CD4-positive, CD25-positive, alpha-beta regulatory T cell (primary cell): Measurements from ENCODE around the gene DHRS7C. TPM values are rescaled to one million over a fixed set of nuclear protein-coding genes. Genes with fewer than 3 reads are reported as not detected.

Experiments
- ATAC-seq, 2 donors: fragments of 150-1000 bp; cut with Tn5 transposase; one replicate each; pipeline ENCODE4 v1.10.0; 2021; ENCODE audit warnings: low read depth in 2 of 2, moderate number of reproducible peaks in 2 of 2, moderate library complexity in 1 of 2
- DNase-seq, 3 donors: peaks; one replicate each; pipeline versions ENCODE4 v3.0.0 to v3.0.0-alpha.2; 2012 to 2022; ENCODE audit warnings: mixed read lengths in 1 of 3
- H3K27ac ChIP-seq: one replicate; pipeline ENCODE4 v1.7.0; 2013; ENCODE audit warnings: mild to moderate bottlenecking, low read length; ENCODE audit not compliant: insufficient read depth, poor library complexity, severe bottlenecking
- H3K27me3 ChIP-seq: one replicate; pipeline ENCODE4 v1.7.0; 2013; ENCODE audit warnings: low read length; ENCODE audit not compliant: control insufficient read depth, insufficient read depth
- H3K36me3 ChIP-seq: one replicate; pipeline ENCODE4 v1.7.0; 2013; ENCODE audit warnings: mild to moderate bottlenecking, low read length, moderate library complexity; ENCODE audit not compliant: control insufficient read depth, insufficient read depth
- H3K4me1 ChIP-seq: 2 replicates; pipeline ENCODE4 v1.7.0; 2013; ENCODE audit warnings: mild to moderate bottlenecking, low read length; ENCODE audit not compliant: insufficient read depth, control insufficient read depth, poor library complexity, severe bottlenecking
- H3K4me3 ChIP-seq: one replicate; pipeline ENCODE4 v1.7.0; 2013; ENCODE audit warnings: low read depth, mild to moderate bottlenecking, low read length, moderate library complexity
- H3K9me3 ChIP-seq, 2 experiments: 1 replicate in 1 of 2; 2 replicates in 1 of 2; pipeline ENCODE4 v1.7.0; 2013; ENCODE audit warnings: low read length in 2 of 2, mild to moderate bottlenecking in 1 of 2, moderate library complexity in 1 of 2; ENCODE audit not compliant: control insufficient read depth in 2 of 2
- H3K27ac Mint-ChIP-seq, 3 donors: one replicate each; pipeline ENCODE4 v1.8.0; 2020 to 2022; ENCODE audit warnings: mild to moderate bottlenecking in 3 of 3, mixed read lengths in 3 of 3, moderate library complexity in 2 of 3
- H3K27me3 Mint-ChIP-seq: one replicate; pipeline ENCODE4 v1.8.0; 2022; ENCODE audit warnings: mild to moderate bottlenecking, mixed read lengths
- H3K36me3 Mint-ChIP-seq: one replicate; pipeline ENCODE4 v1.8.0; 2020; ENCODE audit warnings: mixed read lengths
- H3K4me1 Mint-ChIP-seq, 4 donors: one replicate each; pipeline ENCODE4 v1.8.0; 2020 to 2022; ENCODE audit warnings: mixed read lengths in 4 of 4, mild to moderate bottlenecking in 1 of 4
- H3K4me3 Mint-ChIP-seq, 4 donors: one replicate each; pipeline ENCODE4 v1.8.0; 2020 to 2022; ENCODE audit warnings: mild to moderate bottlenecking in 4 of 4, mixed read lengths in 4 of 4, moderate library complexity in 3 of 4
- H3K9me3 Mint-ChIP-seq, 7 donors: one replicate each; pipeline ENCODE4 v1.8.0; 2020 to 2022; ENCODE audit warnings: mixed read lengths in 7 of 7, mild to moderate bottlenecking in 3 of 7, moderate library complexity in 2 of 7
- polyA plus RNA-seq, 4 donors: library from polyadenylated mRNA; unstranded; fragments of 300-500 nt; fragmentation: Illumina TruSeq; gene quantifications; one replicate each; pipeline ENCODE4 v1.2.3, GENCODE V29; 2021
- total RNA-seq: library from RNA; stranded (reverse); gene quantifications from one replicate; pipeline ENCODE4 v1.2.3, GENCODE V29; 2022

DHRS7C gene
- total and polyA plus RNA-seq, 5 donors from 2014 or later, result not detected

DNA sequence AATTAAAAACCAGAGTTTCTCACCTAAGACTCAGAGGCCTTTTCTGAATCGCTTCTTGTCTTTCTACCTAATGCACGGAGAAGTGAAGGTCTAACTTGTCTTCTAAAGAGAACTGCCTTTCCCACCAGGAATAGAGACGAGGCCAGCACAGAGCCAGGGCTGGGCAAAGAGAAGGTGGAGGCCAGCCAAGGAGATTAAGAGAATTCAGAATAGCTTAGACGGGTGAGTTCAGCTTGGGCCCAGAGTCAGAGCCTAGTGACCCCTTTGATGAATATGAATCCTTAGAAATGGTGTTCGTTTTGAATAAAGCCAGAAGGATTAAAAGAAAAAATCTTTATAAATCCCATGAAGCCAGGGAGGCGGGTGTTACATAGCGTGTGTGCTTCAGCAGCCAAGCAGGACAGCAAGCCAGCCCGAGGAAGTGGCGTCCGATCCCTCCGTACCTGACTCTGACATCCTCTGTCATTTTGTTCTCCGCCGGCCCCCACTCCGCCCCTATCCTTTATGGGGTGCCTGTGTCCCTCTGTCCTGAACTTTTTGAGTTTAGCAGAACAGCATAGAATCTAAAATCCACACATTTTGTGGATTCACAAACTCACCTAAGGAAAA, 23.0 kb upstream of the DHRS7C start:
- ATAC-seq (no peak), DNase-seq (no peak)
- no peak overlapping the region for H3K27ac Mint-ChIP-seq
- H3K27me3 Mint-ChIP-seq, result no peaks in the 10 kb centered on the region
- no peaks in the 10 kb centered on the region for H3K27me3 ChIP-seq
- H3K36me3 ChIP-seq, result no peaks in the 10 kb centered on the region
- H3K9me3 ChIP-seq, result no peaks in the 10 kb centered on the region
- H3K27ac ChIP-seq, result no peak overlapping the region
- no peaks in the 10 kb centered on the region for H3K36me3 Mint-ChIP-seq
- H3K9me3 Mint-ChIP-seq, result peaks cover 0 to 2% (median 0%) of the 10 kb centered on the region in 7 donors
- no peak overlapping the region for H3K4me3 ChIP-seq
- no peaks in the 10 kb centered on the region for H3K4me1 Mint-ChIP-seq
- H3K4me3 Mint-ChIP-seq, result no peak overlapping the region
- no peaks in the 10 kb centered on the region for H3K4me1 ChIP-seq

DNA sequence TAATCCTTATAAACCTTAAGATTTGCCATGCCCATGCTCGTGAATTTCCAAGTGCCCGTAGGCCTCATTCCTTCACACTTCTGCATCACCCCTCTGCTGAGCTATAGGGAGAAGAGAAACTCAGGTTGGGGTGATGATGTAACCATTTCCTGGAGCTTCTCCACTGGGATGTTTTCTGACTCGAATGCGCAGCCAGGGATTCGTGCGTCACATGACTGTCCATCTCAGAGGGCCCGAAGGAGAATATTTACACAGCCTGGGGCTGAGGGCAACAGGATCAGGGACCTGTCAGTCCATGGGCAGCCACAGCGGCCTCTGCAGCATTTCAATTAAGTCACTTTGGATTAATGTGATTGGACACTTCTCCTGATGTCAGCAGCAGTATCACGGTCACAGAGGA, 21.8 kb upstream of the DHRS7C start:
- no peaks in the 10 kb centered on the region for H3K36me3 Mint-ChIP-seq
- Histone ChIP-seq H3K36me3 (no peaks in the 10 kb centered on the region), H3K27ac (no peak overlapping the region), H3K4me1 (no peaks in the 10 kb centered on the region), H3K27me3 (no peaks in the 10 kb centered on the region), H3K9me3 (no peaks in the 10 kb centered on the region), H3K4me3 (no peak overlapping the region)
- ATAC-seq (no peak), DNase-seq (no peak)
- peaks cover 0 to 2% (median 0%) of the 10 kb centered on the region in 7 donors for H3K9me3 Mint-ChIP-seq
- H3K4me3 Mint-ChIP-seq, result no peak overlapping the region
- H3K4me1 Mint-ChIP-seq, result no peaks in the 10 kb centered on the region
- H3K27ac Mint-ChIP-seq, result no peak overlapping the region
- no peaks in the 10 kb centered on the region for H3K27me3 Mint-ChIP-seq

DNA sequence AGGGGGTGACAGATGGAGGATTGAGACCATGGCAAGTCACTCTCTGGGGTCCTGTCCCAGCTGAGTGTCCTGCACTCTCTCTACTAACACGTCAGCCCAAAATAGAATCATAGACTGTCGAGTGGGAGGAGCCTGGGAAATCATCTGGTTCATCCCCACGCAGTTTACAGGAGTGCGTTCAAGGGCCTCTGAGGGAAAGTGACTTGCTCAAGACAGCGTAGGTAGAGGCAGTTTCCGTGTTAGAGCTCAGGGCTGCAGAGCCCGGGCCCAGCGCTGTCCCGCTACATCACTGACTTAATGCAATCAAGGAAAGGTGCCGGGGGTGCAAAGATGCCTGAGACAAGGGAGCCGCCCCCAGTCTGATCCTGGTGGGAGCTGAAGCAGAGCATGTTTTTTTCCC, 20.1 kb upstream of the DHRS7C start:
- no peaks in the 10 kb centered on the region for H3K9me3 ChIP-seq
- no peaks in the 10 kb centered on the region for H3K27me3 ChIP-seq
- no peak for DNase-seq
- H3K27ac ChIP-seq, result no peak overlapping the region
- Mint-ChIP-seq H3K9me3 (peaks cover 0 to under 1% (median 0%) of the 10 kb centered on the region in 7 donors), H3K36me3 (no peaks in the 10 kb centered on the region), H3K27me3 (peaks cover 5% of the 10 kb centered on the region), H3K27ac (peak overlapping the region in 1 of 3 donors; percentile 61), H3K4me1 (no peaks in the 10 kb centered on the region), H3K4me3 (no peak overlapping the region)
- no peaks in the 10 kb centered on the region for H3K4me1 ChIP-seq
- no peak for ATAC-seq
- no peaks in the 10 kb centered on the region for H3K36me3 ChIP-seq
- no peak overlapping the region for H3K4me3 ChIP-seq

DNA sequence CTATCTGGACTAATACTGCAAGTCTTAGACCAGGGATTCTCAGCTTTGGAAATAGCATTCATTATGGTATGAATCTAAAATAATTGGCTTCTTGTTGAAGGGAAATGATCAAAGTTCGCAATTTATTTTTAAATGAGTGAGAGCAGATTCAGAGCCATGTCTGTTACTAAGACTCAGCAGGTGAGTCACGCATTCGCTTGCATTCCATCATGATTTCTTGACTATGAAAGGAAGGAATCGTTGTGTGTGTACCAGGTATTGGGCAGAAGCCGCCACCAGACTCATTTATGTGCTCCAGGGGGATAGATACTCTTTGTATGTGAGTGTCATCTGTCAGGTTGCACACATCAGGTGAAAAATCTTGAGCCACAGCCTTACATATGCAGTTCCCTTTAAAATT, 19.7 kb upstream of the DHRS7C start:
- Mint-ChIP-seq H3K36me3 (no peaks in the 10 kb centered on the region), H3K4me1 (no peaks in the 10 kb centered on the region), H3K27ac (no peak overlapping the region), H3K4me3 (no peak overlapping the region), H3K27me3 (peaks cover 5% of the 10 kb centered on the region), H3K9me3 (no peaks in the 10 kb centered on the region)
- Histone ChIP-seq H3K4me3 (no peak overlapping the region), H3K36me3 (no peaks in the 10 kb centered on the region), H3K27me3 (no peaks in the 10 kb centered on the region), H3K9me3 (no peaks in the 10 kb centered on the region), H3K27ac (no peak overlapping the region), H3K4me1 (no peaks in the 10 kb centered on the region)
- no peak for DNase-seq
- ATAC-seq, result no peak

DNA sequence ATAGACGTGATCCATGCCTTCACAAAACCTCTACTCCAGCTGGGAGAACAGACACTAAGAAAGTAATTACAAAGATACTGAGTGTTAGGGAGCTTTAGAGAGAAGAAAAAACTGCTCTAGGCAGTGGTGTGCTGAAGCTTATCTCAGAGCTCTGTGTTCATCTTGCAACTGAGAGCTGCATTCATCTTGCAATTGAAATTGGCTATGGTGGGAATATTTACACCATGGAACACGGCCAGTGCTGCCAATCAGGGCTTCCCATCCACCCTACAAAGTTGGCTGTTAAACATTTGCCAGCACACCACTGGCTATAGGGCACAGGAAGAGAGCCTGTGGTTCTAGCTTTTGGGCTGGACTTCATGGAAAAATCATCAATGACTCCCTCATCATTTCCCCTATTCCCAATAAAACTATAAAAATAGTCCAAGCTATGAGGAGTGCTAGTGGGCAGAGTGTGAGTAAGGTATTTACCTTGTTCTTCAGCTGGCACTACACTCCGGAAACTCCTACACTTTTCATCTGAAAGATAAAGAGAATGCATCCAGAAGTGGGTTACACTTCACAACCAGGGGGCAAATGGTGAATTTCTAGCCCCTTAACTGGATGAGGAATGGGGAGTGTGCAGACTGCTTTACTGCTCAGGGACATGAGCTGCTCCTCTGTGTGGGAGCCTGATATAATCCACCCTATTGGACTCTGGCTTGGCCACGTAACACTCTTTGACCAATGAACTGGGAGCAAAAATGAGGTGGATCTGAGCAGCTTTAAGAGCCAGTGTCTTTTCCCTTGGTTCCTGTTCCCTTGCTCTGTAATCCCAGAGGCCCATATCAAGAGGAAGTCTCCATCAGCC, 18.9 kb upstream of the DHRS7C start:
- no peaks in the 10 kb centered on the region for H3K9me3 Mint-ChIP-seq
- Histone ChIP-seq H3K9me3 (no peaks in the 10 kb centered on the region), H3K27ac (no peak overlapping the region), H3K4me3 (no peak overlapping the region), H3K4me1 (no peaks in the 10 kb centered on the region), H3K36me3 (no peaks in the 10 kb centered on the region), H3K27me3 (no peaks in the 10 kb centered on the region)
- ATAC-seq (no peak), DNase-seq (no peak)
- H3K36me3 Mint-ChIP-seq, result no peaks in the 10 kb centered on the region
- H3K27ac Mint-ChIP-seq, result no peak overlapping the region
- no peaks in the 10 kb centered on the region for H3K4me1 Mint-ChIP-seq
- peaks cover 5% of the 10 kb centered on the region for H3K27me3 Mint-ChIP-seq
- H3K4me3 Mint-ChIP-seq, result no peak overlapping the region

DNA sequence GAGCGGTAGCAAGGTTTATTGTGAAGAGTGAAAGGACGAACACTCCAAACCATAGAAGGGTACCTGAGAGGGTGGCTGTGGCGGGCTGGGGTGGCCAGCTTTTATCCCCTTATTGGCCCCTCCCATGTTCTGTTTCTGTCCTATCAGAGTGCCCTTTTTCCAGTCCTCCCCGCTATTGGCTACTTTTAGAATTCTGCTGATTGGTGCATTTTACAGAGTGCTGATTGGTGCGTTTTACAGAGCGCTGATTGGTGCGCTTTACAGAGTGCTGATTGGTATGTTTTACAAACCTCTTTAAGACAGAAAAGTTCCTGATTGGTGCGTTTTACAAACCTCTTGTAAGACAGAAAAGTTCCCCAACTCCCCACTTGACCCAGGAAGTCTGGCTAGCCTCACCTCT, 18.0 kb upstream of the DHRS7C start:
- Histone ChIP-seq H3K4me3 (no peak overlapping the region), H3K27me3 (no peaks in the 10 kb centered on the region), H3K9me3 (no peaks in the 10 kb centered on the region), H3K27ac (no peak overlapping the region), H3K4me1 (no peaks in the 10 kb centered on the region), H3K36me3 (no peaks in the 10 kb centered on the region)
- no peaks in the 10 kb centered on the region for H3K4me1 Mint-ChIP-seq
- no peaks in the 10 kb centered on the region for H3K9me3 Mint-ChIP-seq
- no peak overlapping the region for H3K4me3 Mint-ChIP-seq
- ATAC-seq (no peak), DNase-seq (no peak)
- peaks cover 5% of the 10 kb centered on the region for H3K27me3 Mint-ChIP-seq
- no peak overlapping the region for H3K27ac Mint-ChIP-seq
- no peaks in the 10 kb centered on the region for H3K36me3 Mint-ChIP-seq

DNA sequence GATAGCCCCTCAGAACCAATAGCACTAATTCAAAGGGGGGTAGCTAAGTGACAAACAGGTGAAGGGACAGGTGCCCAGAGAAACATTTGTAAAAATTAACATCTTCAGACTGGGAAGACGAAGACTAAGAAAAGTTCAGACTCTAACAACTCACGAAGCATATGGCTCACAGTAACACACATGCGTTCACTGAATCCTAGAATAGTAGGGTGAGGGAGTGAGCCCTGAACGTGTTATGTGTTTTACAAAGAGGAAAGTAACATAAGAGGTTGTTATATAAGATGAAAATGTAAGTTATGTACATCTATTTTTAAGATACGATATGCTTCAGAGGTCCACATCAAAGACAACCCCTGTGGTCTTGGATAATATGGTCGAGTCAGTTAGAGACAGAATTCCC, 15.3 kb upstream of the DHRS7C start:
- Mint-ChIP-seq H3K4me3 (no peak overlapping the region), H3K27me3 (peaks cover 5% of the 10 kb centered on the region), H3K36me3 (no peaks in the 10 kb centered on the region), H3K9me3 (no peaks in the 10 kb centered on the region), H3K27ac (no peak overlapping the region), H3K4me1 (no peaks in the 10 kb centered on the region)
- ATAC-seq (no peak), DNase-seq (no peak)
- no peaks in the 10 kb centered on the region for H3K27me3 ChIP-seq
- no peak overlapping the region for H3K27ac ChIP-seq
- H3K36me3 ChIP-seq, result no peaks in the 10 kb centered on the region
- no peaks in the 10 kb centered on the region for H3K9me3 ChIP-seq
- no peak overlapping the region for H3K4me3 ChIP-seq
- H3K4me1 ChIP-seq, result no peaks in the 10 kb centered on the region

DNA sequence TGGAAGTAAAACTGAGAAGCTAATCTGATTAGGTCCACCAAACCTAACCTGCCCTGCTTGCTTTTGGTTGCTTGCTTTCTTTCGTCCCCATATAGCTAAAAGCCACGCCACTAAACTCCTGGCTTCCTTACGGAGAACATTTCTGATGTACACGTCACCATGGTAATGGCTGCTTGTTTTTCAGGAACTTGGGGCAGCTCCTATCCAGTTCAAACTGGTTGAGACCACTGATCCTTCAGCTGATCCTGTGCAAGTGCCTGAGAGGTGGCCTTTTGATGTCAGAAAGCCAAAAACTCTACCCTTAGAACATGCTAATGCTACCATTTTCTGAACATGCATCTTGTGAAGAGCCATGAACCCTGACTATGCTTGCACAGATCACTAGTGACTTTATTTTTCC, 14.4 kb upstream of the DHRS7C start:
- H3K4me3 Mint-ChIP-seq, result no peak overlapping the region
- peaks cover 5% of the 10 kb centered on the region for H3K27me3 Mint-ChIP-seq
- H3K9me3 ChIP-seq, result no peaks in the 10 kb centered on the region
- H3K36me3 Mint-ChIP-seq, result no peaks in the 10 kb centered on the region
- H3K4me1 Mint-ChIP-seq, result no peaks in the 10 kb centered on the region
- ATAC-seq, result no peak
- no peaks in the 10 kb centered on the region for H3K9me3 Mint-ChIP-seq
- H3K27ac Mint-ChIP-seq, result no peak overlapping the region
- no peak for DNase-seq
- H3K36me3 ChIP-seq, result no peaks in the 10 kb centered on the region
- H3K4me1 ChIP-seq, result no peaks in the 10 kb centered on the region
- no peak overlapping the region for H3K4me3 ChIP-seq
- no peaks in the 10 kb centered on the region for H3K27me3 ChIP-seq
- no peak overlapping the region for H3K27ac ChIP-seq
